ENCODE results near the gene STOM. TPM values are rescaled to one million over a fixed set of nuclear protein-coding genes. Genes with fewer than 3 reads are reported as not detected.

Gene STOM
- total RNA-seq, 1 donor: 114 TPM

DNA sequence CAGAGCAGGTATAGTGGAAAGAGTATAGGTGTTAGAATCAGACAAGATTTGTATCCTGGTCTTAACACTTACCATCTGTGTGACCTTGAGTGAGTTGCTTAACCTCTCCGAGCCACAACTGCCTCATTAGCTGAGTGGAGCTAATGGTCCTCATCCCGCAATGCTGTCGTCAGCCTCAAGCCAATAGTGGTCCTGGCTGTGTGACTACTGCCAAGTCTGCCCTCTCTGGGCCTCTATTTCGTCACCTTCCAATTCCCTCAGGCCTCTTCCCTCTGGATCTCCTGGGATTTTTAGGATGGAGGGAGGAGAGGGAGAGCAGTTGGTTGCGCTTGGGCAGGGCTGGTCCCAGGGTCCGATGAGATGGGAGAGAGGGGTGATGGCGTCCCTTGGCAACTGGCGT is 41.6 kb downstream of the STOM start:
- Histone ChIP-seq H2AFZ (ENCODE audit: low read length) (no peak overlapping the region), H3K79me2 (ENCODE audit: insufficient read depth, low read length) (peaks cover 6% of the 10 kb centered on the region), H3K36me3 (ENCODE audit: insufficient read depth, low read length) (peaks cover 85% of the 10 kb centered on the region), H3K4me3 (ENCODE audit: insufficient read depth, low read length) (no peak overlapping the region), H3K27me3 (ENCODE audit: insufficient read depth, low read length) (no peaks in the 10 kb centered on the region), H4K20me1 (ENCODE audit: insufficient read depth, low read length) (peaks cover 3% of the 10 kb centered on the region), H3K4me1 (ENCODE audit: insufficient read depth, low read length) (peaks cover 32% of the 10 kb centered on the region), H3K4me2 (ENCODE audit: insufficient read depth, low read length) (no peak overlapping the region), H3K9me3 (ENCODE audit: low read depth, low read length) (no peaks in the 10 kb centered on the region), H3K27ac (ENCODE audit: low read depth, low read length) (no peak overlapping the region)
- TF ChIP-seq, protein P1, sequence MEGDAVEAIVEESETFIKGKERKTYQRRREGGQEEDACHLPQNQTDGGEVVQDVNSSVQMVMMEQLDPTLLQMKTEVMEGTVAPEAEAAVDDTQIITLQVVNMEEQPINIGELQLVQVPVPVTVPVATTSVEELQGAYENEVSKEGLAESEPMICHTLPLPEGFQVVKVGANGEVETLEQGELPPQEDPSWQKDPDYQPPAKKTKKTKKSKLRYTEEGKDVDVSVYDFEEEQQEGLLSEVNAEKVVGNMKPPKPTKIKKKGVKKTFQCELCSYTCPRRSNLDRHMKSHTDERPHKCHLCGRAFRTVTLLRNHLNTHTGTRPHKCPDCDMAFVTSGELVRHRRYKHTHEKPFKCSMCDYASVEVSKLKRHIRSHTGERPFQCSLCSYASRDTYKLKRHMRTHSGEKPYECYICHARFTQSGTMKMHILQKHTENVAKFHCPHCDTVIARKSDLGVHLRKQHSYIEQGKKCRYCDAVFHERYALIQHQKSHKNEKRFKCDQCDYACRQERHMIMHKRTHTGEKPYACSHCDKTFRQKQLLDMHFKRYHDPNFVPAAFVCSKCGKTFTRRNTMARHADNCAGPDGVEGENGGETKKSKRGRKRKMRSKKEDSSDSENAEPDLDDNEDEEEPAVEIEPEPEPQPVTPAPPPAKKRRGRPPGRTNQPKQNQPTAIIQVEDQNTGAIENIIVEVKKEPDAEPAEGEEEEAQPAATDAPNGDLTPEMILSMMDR (IDR thresholded peaks at IDR 0.05; ENCODE audit: extremely low read depth, low read depth, low read length): no peak
- no peak for DNase-seq (ENCODE audit: insufficient read length, low spot score, missing footprints)

DNA sequence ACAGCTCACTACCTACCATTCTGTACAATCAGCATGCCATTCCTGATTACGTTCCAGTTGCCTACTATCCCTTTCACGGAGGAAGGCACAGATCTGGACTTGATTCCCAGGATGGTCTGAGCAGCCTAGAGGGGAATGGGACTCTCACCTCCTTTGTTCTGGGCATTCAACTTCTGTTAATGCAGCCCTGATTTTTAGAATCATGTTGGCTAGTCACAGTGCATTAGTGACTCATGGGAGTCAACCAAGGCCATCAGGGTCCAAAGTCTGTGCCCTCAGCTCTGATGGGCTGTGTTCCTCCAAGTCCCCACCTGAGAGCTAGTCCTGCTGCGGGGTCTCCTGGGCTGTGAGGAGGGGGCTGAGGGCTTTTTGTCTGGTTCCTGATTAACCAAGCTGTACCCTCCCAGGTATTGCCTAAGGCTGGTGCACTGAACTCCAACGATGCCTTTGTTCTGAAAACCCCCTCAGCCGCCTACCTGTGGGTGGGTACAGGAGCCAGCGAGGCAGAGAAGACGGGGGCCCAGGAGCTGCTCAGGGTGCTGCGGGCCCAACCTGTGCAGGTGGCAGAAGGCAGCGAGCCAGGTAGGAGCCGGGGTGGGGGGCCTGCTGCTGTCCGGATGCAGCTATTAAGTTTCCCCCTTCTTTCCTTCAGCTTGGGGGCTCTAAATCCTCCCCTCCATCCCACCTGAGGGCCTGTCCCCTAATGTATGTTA is 43.0 kb downstream of the STOM start:
- H3K4me1 ChIP-seq (ENCODE audit: insufficient read depth, low read length): peaks cover 39% of the 10 kb centered on the region
- peaks cover 6% of the 10 kb centered on the region for H3K79me2 ChIP-seq (ENCODE audit: insufficient read depth, low read length)
- H3K27ac ChIP-seq (ENCODE audit: low read depth, low read length): peak overlapping the region; percentile 63
- H3K9me3 ChIP-seq (ENCODE audit: low read depth, low read length): no peaks in the 10 kb centered on the region
- peaks cover 79% of the 10 kb centered on the region for H3K36me3 ChIP-seq (ENCODE audit: insufficient read depth, low read length)
- no peak for DNase-seq (ENCODE audit: insufficient read length, low spot score, missing footprints)
- H4K20me1 ChIP-seq (ENCODE audit: insufficient read depth, low read length): peaks cover 3% of the 10 kb centered on the region
- TF ChIP-seq, protein P1 (IDR thresholded peaks at IDR 0.05; ENCODE audit: extremely low read depth, low read depth, low read length): no peak
- no peak overlapping the region for H2AFZ ChIP-seq (ENCODE audit: low read length)
- H3K27me3 ChIP-seq (ENCODE audit: insufficient read depth, low read length): no peaks in the 10 kb centered on the region
- H3K4me3 ChIP-seq (ENCODE audit: insufficient read depth, low read length): no peak overlapping the region
- H3K4me2 ChIP-seq (ENCODE audit: insufficient read depth, low read length): no peak overlapping the region

DNA sequence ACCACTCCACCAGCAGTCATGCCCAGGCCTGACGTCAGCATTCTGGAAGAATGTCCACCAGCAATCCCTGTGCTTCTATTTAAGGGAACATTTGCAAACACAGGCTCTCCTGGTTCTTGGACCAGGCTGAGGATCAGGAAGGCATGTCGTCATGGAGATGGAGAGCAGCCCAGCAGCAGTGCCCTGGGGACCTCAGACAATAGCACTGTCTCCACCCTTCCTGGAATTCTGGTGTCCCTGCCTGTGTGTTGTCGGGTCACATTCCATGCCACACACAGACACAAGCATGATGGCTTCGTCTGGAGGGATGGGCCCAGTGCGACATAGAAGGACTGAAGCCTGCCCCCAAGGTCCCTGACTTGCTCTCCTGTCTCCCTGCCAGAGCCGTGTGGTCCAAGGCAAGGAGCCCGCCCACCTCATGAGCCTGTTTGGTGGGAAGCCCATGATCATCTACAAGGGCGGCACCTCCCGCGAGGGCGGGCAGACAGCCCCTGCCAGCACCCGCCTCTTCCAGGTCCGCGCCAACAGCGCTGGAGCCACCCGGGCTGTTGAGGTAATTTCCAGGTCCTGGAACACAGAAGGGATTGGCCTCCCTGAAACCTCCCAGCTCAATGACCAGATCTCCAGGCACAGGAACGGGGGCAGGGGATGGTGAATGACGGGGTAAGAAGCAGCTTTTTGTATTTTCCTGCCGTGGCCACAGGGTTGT is 43.8 kb downstream of the STOM start:
- no peak overlapping the region for H3K4me2 ChIP-seq (ENCODE audit: insufficient read depth, low read length)
- peaks cover 3% of the 10 kb centered on the region for H4K20me1 ChIP-seq (ENCODE audit: insufficient read depth, low read length)
- H2AFZ ChIP-seq (ENCODE audit: low read length): no peak overlapping the region
- H3K9me3 ChIP-seq (ENCODE audit: low read depth, low read length): no peaks in the 10 kb centered on the region
- no peaks in the 10 kb centered on the region for H3K27me3 ChIP-seq (ENCODE audit: insufficient read depth, low read length)
- no peak overlapping the region for H3K4me3 ChIP-seq (ENCODE audit: insufficient read depth, low read length)
- H3K27ac ChIP-seq (ENCODE audit: low read depth, low read length): peak overlapping the region; percentile 63
- TF ChIP-seq, protein P1 (IDR thresholded peaks at IDR 0.05; ENCODE audit: extremely low read depth, low read depth, low read length): no peak
- peaks cover 6% of the 10 kb centered on the region for H3K79me2 ChIP-seq (ENCODE audit: insufficient read depth, low read length)
- peak; percentile 93 for DNase-seq (ENCODE audit: insufficient read length, low spot score, missing footprints)
- peaks cover 34% of the 10 kb centered on the region for H3K4me1 ChIP-seq (ENCODE audit: insufficient read depth, low read length)
- H3K36me3 ChIP-seq (ENCODE audit: insufficient read depth, low read length): peaks cover 80% of the 10 kb centered on the region

DNA sequence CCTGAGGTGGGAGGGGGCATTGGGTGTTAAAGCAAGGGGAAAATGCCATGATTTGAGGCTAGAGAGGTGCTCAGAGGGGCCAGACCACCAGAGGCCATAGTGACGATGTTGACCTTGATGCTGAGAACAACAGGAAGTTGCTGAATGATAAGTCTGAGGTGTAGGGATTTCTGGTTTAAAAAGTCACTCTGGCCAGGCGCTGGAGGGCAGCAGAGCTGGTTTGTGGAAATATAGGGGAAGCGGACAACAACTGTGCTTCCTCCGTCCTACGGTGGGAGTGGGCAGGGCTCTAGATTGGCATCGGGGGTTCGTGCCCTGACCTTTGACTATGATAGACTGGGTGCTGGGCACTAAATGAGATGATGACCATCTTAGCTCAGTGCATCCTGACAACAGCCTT is 44.7 kb downstream of the STOM start:
- H3K9me3 ChIP-seq (ENCODE audit: low read depth, low read length): no peaks in the 10 kb centered on the region
- H4K20me1 ChIP-seq (ENCODE audit: insufficient read depth, low read length): peaks cover 3% of the 10 kb centered on the region
- H2AFZ ChIP-seq (ENCODE audit: low read length): no peak overlapping the region
- TF ChIP-seq, protein P1 (IDR thresholded peaks at IDR 0.05; ENCODE audit: extremely low read depth, low read depth, low read length): no peak
- no peak overlapping the region for H3K4me2 ChIP-seq (ENCODE audit: insufficient read depth, low read length)
- no peak for DNase-seq (ENCODE audit: insufficient read length, low spot score, missing footprints)
- peaks cover 6% of the 10 kb centered on the region for H3K79me2 ChIP-seq (ENCODE audit: insufficient read depth, low read length)
- peaks cover 83% of the 10 kb centered on the region for H3K36me3 ChIP-seq (ENCODE audit: insufficient read depth, low read length)
- H3K27ac ChIP-seq (ENCODE audit: low read depth, low read length): peak overlapping the region; percentile 63
- peaks cover 41% of the 10 kb centered on the region for H3K4me1 ChIP-seq (ENCODE audit: insufficient read depth, low read length)
- H3K4me3 ChIP-seq (ENCODE audit: insufficient read depth, low read length): no peak overlapping the region
- H3K27me3 ChIP-seq (ENCODE audit: insufficient read depth, low read length): no peaks in the 10 kb centered on the region
